GM21367 (cell line): ENCODE measurements around the gene UBE2B.
"Not testable (repeated sequence)": the region's sequence is repeated elsewhere in the genome, so short reads cannot be mapped to it uniquely, and the experiment has no call there.

Experiments
- ATAC-seq: cut with Tn5 transposase; IDR thresholded peaks from one replicate; pipeline ENCODE4 v1.9.1; 2021; ENCODE audit not compliant: unreplicated experiment

Gene UBE2B

DNA sequence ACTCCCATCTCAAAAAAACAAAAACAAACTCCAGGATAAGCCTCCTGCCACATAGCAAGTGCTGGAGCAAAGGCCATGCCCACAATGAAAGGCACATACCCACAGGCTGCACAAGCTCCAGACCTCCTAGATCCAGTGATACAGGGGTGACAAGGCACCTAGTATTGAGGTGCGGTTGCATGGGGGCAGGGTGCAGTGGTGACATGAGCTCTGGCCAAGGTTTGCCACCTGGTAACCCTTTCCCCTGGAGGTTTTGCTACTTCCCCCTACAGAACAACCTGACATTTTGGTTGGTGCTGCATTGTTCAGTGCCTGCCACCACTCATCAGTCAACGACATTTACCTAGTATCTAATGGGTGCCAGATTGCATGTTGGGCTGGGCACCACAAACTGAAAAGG lies 25.8 kb downstream of the UBE2B start:
- ATAC-seq: no peak

DNA sequence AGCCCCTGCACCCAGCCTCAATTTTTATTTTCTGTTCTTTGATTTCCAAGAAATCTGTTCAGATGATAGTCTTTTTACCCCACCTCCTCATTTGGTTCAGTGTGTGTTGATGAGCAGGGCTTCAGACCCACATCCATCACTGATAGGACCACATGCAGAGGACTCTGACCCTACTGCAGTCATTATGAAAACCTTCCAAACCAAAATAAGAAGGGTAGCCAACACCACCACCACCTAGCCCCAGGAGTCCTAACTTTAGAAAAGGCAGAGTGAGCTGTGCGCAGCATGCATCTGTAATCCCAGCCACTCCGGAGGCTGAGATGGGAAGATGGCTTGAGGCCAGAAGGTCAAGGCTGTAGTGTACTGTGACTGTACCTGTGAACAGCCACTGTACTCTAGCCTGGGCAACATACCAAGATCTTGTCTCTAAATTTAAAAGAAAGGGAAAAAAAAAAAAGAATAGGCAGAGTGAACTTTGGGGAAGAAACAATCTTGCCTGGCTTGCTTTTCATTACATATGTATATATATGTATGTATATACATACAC lies 27.3 kb downstream of the UBE2B start:
- no peak for ATAC-seq

DNA sequence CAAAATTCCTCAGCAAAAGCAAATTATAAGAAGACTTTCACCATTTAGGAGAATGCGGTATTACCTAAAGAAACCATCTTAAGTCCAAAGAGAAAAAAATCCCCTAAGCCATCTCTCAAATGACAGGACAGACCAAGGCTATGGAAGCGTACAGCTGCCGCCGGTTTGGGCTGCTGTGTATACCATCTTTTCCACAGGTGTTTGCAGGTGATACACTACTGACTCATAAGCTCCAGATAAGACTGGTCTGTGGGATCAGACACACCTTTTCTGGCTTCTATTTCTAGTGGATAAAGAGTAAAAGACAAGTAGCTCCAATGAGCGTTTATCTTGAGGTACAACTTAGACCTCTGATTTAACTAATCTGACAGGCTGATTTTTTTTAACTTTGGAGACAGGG lies 32.6 kb downstream of the UBE2B start:
- no peak for ATAC-seq

DNA sequence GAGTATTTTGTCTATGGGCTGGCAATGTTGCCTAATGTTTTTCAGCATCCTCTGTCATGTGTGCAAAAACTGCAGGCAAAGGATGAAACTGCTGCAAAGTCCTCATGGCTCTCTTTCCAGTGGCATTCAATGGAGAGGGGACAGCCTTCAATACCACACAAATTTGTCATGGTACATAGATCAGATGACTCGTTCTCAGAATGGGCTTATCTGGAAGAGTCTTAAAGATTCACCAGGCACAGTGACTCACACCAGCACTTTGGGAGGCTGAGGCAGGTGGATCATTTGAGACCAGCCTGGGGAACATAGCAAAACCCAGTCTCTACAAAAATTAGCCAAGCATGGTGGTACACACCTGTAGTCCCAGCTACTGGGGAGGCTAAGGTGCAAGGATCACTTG lies 35.0 kb downstream of the UBE2B start:
- no peak for ATAC-seq

DNA sequence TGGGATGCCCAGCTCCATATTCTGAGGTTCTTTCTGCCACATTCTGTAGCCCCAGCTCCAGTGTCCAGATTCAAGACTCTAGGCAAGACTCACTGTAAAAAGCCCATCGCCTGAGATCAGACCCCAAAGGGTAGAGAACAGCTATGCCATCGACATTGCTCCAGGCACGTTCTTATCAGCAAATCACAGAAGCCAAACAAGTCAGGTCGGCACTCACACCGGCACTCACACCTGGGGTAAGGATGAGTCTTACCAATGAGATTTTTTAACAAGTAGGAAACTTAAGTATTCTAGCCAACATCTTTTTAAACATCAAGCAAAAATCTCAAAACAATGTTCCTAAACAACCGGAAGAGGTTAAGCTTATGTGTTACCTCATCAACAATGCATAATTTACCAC lies 38.0 kb downstream of the UBE2B start:
- no peak for ATAC-seq

DNA sequence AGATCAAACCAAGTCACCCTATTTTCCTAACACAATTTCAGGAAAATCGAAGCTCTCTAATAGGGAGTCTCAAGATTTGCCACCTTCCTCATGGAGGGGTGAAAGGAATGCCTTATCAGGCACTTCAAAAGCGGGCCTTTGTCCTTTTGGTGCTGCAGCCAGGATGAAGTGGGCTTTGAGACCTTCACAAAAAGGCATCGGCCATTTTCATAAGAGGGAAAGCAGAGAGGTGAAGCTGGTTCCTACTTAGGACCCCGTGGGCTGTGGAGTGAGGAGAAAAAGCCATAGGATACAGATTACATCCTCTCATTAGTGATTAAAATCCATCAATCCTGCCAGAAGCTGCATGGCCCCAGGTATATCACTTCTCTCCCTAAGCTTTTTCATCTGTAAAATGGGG lies 39.5 kb downstream of the UBE2B start:
- ATAC-seq: no peak

DNA sequence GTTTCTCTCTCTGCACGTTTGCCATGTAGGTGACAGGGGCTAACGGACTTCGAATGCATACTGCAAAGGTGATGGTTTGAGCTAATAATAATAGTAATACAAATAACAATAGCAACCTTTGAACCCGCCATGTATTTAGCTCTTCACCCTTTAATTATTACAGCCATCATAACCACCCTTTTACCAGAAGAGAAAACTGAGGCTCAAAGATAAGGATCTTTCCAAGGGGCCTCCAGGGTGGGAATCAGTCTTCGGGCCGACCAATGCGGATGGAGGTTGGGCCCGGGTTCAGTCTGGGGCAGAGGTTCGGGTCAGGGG lies 39.8 kb downstream of the UBE2B start:
- ATAC-seq: no peak

DNA sequence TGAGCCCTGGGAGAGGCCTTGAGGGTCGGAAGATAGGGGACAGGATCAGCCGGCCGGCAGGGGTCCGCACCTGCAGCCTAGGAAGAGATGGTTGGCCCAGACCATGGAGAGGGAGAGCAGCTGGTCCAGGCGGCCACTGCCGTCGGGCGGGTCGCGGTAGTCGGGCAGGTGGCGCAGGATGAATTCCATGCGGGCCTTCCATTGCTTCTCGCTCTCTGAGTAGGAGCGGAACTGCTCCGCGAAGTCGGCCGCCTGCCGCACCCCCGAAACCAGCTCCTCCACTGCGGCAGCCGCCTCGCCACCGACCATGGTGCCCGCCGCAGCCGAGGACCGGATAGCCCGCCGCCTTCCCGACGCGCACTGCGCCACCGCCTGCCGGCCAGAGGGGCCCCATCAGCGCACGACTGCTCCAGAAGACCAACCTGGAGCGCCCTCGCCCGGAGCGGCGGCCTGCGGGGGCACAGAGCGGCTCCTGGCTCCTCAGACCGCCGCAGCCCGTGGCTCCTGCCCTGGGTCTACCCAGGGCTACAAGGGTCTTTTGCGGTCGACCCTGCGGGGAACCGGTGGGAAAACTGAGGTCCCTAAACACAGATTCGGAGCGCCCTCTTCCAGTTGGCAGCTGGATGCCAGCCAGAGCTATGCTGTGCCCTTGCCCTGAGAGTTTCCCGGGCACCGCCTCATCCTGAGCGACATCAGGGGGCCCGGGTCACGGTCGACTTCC lies 40.3 kb downstream of the UBE2B start, which contains the start of gene CDKN2AIPNL:
Gene CDKN2AIPNL, minus strand, starts transcription at position 336 of the 721 bp plus-strand sequence. Its CDS starts 27 bp downstream, at position 309.
- ATAC-seq: peak; percentile 93

DNA sequence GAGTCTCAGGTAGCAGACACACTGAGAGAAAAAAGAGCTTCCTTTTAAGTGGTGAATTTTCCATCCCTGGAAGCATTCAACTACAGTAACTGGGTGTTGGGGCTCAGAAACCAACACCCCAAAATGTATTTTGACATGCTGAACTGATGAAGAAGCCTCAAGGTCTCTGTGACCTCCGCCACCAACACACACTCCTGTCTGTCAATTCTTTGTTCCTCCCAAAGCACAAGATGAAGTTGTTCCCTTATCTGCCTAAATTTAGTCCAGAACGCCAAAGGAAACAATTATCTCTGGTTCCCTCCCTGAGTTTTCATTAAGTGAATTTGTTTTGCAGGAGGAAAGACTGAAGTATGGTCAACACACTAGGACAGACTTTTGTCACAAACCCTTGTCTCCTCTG lies 41.7 kb downstream of the UBE2B start:
- no peak for ATAC-seq

DNA sequence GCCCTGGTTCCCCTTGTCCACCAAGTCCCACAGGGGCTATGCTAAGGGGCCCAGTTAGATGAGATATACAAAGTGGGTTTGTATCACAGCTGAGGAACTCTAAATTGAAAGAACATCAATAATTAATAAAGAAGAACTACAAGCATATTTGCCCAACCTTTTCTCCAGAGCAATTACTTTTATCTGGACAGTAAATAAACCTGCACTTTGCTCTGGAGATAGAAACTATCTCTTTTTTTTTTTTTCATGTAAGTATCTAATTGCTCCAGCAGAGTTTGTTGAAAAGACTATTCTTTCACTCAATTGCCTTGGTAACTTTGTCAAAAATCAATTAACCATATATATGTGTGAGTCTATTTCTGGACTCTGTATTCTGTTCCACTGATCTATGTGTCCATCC lies 46.3 kb downstream of the UBE2B start:
- ATAC-seq: no peak

DNA sequence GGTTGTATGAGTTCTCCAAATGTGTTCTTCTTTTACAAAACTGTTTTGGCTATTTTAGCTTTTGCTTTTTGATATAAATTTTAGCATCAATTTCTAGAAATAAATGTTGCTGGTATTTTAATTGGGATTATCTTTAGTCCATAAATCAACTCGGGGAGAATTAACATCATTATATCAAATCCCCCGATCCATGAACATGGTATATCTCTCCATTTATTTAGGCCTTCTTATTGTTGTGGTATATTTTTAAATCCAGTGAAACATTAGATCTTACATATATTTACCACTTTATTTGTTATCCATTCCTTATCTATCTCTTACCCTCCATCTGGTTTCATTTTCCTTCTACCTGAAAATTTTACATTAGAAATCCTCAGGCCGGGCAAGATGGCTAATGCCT lies 47.6 kb downstream of the UBE2B start:
- ATAC-seq: no peak

DNA sequence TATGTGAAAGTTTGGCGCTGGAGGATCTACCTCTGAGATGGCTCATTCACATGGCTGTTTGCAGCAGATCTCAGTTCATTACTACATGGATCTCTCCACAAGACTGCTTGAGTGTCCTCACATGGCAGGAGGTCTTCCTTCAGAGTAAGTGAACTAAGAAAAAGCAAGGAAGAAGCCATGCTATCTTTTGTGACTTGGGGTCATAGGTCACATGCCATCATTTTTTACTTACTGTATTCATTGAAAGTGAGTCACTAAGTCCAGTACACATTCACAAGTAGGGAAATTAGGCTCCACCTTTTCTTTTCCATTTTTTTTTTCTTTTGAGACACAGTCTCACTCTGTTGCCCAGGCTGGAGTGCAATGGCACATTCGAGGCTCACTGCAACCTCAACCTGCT lies 49.0 kb downstream of the UBE2B start:
- ATAC-seq: no peak

DNA sequence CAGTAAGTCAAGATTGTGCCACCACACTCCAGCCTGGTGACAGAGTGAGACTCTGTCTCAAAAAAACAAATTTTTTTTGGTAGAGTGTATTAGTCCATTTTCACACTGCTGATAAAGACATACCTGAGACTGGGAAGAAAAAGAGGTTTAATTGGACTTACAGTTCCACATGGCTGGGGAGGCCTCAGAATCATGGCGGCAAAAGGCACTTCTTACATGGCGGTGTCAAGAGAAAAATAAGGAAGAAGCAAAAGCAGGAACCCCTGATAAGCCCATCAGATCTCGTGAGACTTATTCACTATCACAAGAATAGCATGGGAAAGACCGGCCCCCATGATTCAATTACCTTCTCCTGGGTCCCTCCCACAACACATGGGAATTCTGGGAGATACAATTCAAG lies 49.7 kb downstream of the UBE2B start:
- ATAC-seq: not testable (repeated sequence)

DNA sequence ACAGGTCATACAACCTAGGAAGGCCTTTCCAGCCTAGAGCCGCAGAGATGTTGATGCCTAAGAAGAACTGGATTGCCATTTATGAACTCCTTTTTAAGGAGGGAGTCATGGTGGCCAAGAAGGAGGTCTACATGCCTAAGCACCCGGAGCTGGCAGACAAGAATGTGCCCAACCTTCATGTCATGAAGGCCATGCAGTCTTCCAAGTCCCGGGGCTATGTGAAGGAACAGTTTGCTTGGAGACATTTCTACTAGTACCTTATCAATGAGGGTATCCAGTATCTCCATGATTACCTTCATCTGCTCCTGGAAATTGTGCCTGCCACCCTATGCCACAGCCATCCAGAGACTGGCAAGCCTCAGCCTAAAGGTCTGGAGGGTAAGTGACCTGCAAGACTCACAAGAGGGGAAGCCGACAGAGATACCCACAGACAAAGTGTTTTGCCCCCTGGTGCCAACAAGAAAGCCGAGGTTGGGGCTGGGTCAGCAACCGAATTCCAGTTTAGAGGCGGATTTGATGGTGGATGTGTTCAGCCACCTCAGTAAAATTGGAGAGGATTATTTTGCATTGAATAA lies 51.5 kb downstream of the UBE2B start:
- no peak for ATAC-seq

DNA sequence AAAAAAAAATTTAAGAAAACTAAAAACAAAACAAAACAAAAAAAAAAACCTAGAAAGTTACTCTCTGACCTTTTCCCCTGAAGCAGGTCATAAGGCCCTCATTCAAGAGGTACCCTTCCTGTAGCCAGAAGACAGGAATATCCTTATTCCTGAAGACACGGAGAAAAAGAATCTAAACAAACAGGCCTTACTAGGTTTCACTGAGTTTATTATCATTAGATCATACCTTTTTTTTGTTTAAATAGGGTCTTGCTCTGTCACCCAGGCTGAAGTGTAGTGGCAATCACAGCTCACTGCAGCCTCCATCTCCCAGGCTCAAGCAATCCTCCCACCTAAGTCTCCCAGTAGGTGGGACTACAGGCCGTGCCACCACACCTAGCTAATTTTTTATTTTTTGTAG lies 52.0 kb downstream of the UBE2B start:
- ATAC-seq: no peak

DNA sequence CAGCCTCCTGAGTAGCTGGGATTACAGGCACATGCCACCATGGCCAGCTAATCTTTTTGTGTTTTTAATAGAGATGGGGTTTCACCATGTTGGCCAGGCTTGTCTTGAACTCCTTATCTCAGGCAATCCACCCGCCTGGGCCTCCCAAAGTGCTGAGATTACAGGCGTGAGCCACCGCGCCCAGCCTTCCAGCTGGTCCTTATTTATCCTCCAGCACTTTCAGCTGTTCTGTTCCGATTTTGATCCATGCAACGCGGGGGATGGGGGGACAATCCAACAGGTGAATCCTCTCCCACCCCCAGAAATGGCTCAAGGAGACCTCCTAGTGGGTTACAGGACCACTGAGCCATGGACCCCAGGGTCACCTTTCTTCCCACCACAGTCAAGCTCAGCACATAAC lies 55.0 kb downstream of the UBE2B start:
- ATAC-seq: no peak

DNA sequence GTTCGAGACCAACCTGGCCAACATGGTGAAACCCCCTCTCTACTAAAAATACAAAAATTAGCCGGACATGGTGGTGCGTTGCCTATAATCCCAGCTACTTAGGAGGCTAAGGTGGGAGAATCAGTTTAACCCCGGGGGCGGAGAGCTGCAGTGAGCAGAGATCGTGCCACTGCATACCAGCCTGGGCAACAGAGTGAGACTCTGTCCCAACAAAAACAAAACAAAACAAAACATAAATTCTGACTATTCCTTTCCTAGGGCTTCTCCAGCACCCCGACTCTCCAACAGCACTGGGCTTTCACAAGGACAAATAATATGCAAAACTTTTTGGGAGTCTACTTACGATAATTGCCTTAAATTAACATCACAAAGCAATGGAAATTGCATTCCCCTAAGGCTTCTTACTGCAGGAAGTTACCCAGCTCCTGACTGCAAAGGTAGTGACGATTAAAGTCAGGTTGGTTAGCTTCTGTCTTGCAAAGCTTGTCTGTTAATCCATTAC lies 56.2 kb downstream of the UBE2B start:
- no peak for ATAC-seq

DNA sequence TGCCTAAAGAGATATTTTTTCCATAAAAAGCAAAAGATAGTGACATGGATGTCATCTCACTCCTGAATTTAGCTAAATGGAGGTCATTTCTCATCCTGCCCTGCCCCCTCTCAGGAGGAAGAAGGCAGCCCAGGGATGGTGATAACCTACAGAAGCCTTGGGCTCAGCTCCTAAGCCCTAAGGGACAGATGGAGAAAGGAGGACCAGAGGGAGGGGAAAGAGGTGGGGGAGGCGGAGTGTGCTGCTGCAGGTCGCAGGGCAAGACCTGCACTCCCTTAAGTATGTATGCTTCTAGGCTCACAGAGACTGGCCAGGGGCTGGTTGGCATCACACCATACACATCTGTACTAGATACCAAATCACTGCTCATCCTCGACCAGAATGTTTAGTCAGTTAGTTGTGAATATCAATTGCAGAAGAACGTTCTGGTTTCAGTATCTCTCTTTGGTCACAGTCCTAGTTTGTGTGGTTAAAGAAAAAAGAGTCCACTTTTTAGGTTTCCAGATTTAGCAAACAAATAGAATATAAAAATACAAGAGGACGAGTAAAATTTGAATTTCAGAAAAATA lies 58.7 kb downstream of the UBE2B start:
- ATAC-seq: no peak

DNA sequence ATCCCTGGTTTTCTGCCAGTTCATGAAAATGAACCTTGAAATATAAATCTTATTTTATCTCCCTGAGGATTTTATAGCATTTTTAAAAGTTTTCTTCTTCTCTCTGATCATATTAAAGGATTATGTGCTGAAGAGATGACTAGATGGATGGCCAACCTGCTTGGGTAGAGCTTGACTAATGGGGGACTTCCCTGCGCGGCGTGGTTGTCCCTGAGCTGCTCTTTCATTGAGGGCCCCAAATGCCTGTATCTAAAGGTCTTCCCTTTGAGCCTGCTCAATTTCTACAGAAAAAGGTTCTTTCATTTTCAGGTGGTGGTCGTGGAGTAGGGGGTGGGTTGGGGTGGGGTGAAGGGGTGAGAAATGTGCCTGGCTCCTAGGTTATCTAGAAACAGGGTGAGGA lies 60.8 kb downstream of the UBE2B start:
- ATAC-seq: no peak

DNA sequence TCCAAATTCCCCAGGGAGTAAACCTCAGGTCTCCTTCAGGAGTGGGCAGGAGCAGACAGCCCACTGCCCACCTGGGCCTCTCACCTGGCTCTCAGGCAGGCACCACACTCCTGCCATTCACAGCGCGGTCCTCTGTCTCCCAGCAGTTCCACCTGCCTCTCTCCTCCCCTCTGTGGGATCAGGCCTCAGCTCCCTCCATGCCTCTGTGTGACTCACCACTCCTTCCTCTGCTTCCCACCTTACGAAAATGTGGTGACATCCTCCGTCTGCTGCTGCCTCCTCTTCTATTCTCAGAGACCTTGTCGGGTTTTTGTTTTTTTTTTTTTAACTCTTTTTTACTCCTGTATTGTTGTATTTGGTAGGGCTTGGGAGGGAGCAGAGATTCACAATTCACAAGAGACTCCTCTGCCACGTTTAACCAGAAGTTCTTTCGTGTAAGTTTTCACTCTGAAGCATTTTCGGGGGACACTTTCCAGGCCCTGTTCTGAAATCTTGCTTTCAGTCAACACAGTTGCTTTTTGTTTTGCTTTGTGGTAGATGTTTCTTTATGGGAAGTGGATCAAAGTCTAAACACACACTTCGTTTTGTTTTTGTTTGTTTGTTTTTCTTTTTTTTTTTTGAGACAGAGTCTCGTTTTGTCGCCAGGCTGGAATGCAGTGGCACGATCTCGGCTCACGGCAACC lies 61.4 kb downstream of the UBE2B start:
- ATAC-seq: no peak

DNA sequence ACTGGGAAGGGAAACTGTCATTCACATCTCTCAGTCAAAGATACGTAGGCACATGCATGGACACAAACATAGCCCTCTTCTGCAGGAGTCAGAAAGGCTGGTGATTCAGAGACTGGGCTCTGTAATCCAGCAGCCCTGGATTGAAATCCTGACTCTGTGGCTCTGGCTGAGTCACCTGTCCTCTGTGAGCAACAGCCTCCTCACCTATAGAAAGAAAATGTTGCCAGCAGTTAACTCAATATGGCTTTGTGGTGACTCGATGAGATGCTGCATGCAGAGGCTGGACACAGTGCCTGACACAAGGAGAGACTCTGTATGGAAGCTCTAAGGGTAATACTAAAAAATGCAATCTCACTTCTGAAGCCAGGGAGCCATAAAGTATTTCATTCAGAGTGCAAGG lies 64.2 kb downstream of the UBE2B start:
- ATAC-seq: no peak
